NCI-H2196 treated with DMSO at 0.1 percent for 48 hours (cell line): Measurements from ENCODE around the gene OR5B2.
"Not testable (repeated sequence)": the region's sequence is repeated elsewhere in the genome, so short reads cannot be mapped to it uniquely, and the experiment has no call there.

Experiments
- DNase-seq: peaks from one replicate; lab custom pipeline; 2025; ENCODE audit not compliant: unreplicated experiment; lab: John Stamatoyannopoulos, UW

Gene OR5B2

GRCh38 chr11:58428021-58428420 lies at the start of gene OR5B2:
OR5B2 (minus strand) TSS chr11:58428121; CDS start chr11:58423261, 4,860 bp downstream.
- no peak for DNase-seq

GRCh38 chr11:58471892-58472291 lies 44.0 kb upstream of the OR5B2 start:
- no peak for DNase-seq

- no peak for DNase-seq
Observed at GRCh38 chr11:58466293-58466692, 38.4 kb upstream of the OR5B2 start.

- DNase-seq = no peak
Observed at GRCh38 chr11:58465690-58466089, 37.8 kb upstream of the OR5B2 start.

GRCh38 chr11:58451585-58451984 lies 23.7 kb upstream of the OR5B2 start:
- no peak for DNase-seq

- DNase-seq = no peak
Observed at GRCh38 chr11:58446294-58446693, 18.4 kb upstream of the OR5B2 start.

GRCh38 chr11:58444300-58444699 lies 16.4 kb upstream of the OR5B2 start:
- no peak for DNase-seq

- no peak for DNase-seq
Observed at GRCh38 chr11:58442136-58442535, 14.2 kb upstream of the OR5B2 start, which contains the start of gene OR5B12. OR5B12 (minus strand) TSS chr11:58442236; CDS start chr11:58440151, 2,085 bp downstream.

GRCh38 chr11:58438486-58438885 lies 10.6 kb upstream of the OR5B2 start:
- no peak for DNase-seq

- DNase-seq = no peak
Observed at GRCh38 chr11:58434217-58434616, 6.3 kb upstream of the OR5B2 start.

GRCh38 chr11:58433638-58434203 lies 5.8 kb upstream of the OR5B2 start:
- no peak for DNase-seq

GRCh38 chr11:58429273-58429672 lies 1.4 kb upstream of the OR5B2 start:
- DNase-seq = no peak

GRCh38 chr11:58406774-58407173 lies 21.1 kb downstream of the OR5B2 start, which contains the start of gene OR5B3:
OR5B3 (minus strand) TSS chr11:58406874; CDS start chr11:58403409, 3,465 bp downstream.
- no peak for DNase-seq

- DNase-seq = not testable (repeated sequence)
Observed at GRCh38 chr11:58399622-58400021, 28.3 kb downstream of the OR5B2 start.

GRCh38 chr11:58395581-58395980 lies 32.3 kb downstream of the OR5B2 start:
- no peak for DNase-seq

- no peak for DNase-seq
Observed at GRCh38 chr11:58394195-58394594, 33.7 kb downstream of the OR5B2 start.

GRCh38 chr11:58392746-58393145 lies 35.2 kb downstream of the OR5B2 start:
- DNase-seq = no peak

GRCh38 chr11:58391879-58392278 lies 36.0 kb downstream of the OR5B2 start:
- DNase-seq = no peak

- no peak for DNase-seq
Observed at GRCh38 chr11:58390551-58391063, 37.3 kb downstream of the OR5B2 start.
